Lower leg skin (tissue), 4 donors: ENCODE data around the gene HOXB7. TPM values are rescaled to one million over a fixed set of nuclear protein-coding genes. Genes with fewer than 3 reads are reported as not detected.

Source experiments
- DNase-seq, 2 donors: peaks; one replicate each; pipeline ENCODE4 v3.0.0-alpha.2; 2019; ENCODE audit warnings: low spot score in 2 of 2
- H3K4me3 ChIP-seq: fragments of 200-600 bp; sonication (generic); 2 replicates; pipeline ENCODE4 v1.5.1; 2017; ENCODE audit warnings: mild to moderate bottlenecking, low read depth; ENCODE audit not compliant: poor library complexity, severe bottlenecking
- CTCF ChIP-seq, 3 donors: fragments of 450-650 bp; IDR thresholded peaks; one replicate each; pipeline ENCODE4 v1.5.1; 2016; ENCODE audit warnings: antibody characterized with exemption in 3 of 3, mild to moderate bottlenecking in 3 of 3, moderate library complexity in 2 of 3
- POLR2A ChIP-seq, 2 donors: fragments of 450-650 bp; IDR thresholded peaks; one replicate each; pipeline ENCODE4 v1.6.1; 2016 to 2017; ENCODE audit warnings: antibody characterized with exemption in 2 of 2, mild to moderate bottlenecking in 1 of 2, moderate library complexity in 1 of 2
- WGBS, 2 donors: methylation state at CpG; one replicate each; pipeline ENCODE4 v1.1.5; 2018; 5-methylcytosine and 5-hydroxymethylcytosine counted together
- intact Hi-C: fragments of 100-400 bp; cut with DNase I; formaldehyde crosslinking; loops from one replicate; pipeline ENCODE4 v1.15.0; 2023; ENCODE audit warnings: low total_unique reads
- total RNA-seq, 4 donors: library from RNA; depleted of rRNA; stranded (reverse); fragments of >200 nt; gene quantifications; one replicate each; pipeline ENCODE4 v1.1.0, GENCODE V29; 2016

Gene HOXB7
- total RNA-seq, 4 donors from 2014 or later = 1.3 to 11.5 (median 5.3) TPM

DNA sequence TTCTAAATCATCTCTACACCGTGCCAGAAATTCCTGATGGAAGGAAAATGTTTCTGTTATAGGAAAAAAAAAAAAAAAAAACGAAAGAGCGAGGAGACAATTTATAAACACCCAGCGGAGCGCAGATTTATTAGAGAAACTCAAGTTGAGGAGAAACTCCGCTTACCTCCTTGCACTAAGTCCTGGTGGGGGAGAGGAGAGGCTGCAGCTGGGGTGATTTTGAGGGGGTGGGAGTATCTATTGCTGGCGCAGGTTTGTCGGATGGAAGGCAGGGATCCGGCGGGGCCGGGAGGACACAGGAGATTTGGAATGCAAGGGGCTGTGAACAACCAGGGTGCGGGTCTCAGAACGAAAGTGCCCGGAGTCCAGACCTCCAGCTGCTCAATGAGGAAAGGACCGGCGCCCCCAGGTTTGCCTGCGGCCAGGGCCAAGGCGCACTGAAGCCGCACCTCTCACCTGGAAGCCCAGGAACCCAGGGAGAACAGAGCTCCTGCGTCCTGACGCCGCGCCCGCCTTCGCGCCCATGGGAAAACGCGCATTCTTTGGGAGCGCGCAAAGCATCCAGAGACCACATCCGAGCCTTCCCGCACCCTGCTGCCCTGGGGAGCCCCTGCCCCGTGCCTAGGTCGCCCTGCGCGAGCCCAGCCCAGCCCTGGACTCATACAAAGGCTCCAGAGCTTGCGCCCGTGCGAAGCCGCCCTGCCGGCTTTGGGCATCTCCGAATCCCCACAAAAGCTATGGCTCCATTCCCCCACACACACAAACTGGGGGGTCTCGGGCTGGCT is 6.8 kb upstream of the HOXB7 start:
- 15 to 20% methylated on average over 28 to 43 of the region's 43 CpGs for WGBS, 2 donors
- H3K4me3 ChIP-seq = no peak overlapping the region
- intact Hi-C loops = no loop called here
- TF ChIP-seq CTCF (IDR thresholded peaks at IDR 0.05) (no peak), POLR2A (IDR thresholded peaks at IDR 0.05) (no peak)
- DNase-seq = no peak

DNA sequence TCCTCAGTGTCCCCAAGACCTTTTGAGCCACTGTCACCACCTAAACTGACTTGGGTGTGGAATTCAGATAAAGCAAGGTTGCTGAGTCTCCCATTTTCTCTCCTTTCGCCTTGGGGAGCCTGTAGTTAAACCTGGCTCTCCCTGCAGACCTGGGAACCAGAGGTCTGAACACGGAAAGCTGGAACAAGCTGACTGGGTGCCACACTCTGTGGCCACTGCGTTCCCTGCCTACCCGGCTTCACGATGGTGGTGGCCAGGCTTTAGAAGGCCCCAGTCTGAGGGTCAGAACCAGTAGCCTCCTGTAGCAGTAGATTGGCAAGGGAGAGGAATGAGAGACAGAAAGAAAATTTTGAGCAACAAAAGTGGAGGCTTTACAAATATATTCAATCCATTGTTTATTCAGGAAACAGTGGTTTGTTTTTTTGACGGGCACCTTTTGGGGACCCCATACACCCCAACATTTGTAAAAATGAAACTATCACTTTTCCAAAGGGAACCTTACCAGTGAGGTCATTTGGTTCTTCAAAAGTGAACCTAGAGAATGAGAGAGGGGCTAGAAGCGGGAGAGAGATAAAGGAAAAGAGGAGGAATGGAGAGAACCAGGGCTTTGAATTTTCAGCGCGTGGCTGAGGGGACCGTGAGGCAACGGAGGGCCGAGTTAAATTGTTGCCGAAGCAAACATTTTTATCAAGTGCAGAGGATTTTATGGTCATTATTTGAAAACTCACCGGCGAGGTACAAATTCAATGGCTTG is 6.1 kb upstream of the HOXB7 start:
- no peak for TF ChIP-seq POLR2A (IDR thresholded peaks at IDR 0.05)
- H3K4me3 ChIP-seq = no peak overlapping the region
- DNase-seq = no peak
- intact Hi-C loops = no loop called here
- 40 to 41% methylated on average over 15 of the region's 15 CpGs for WGBS, 2 donors

GRCh38 chr17:48615963-48616716 is 5.3 kb upstream of the HOXB7 start:
- H3K4me3 ChIP-seq = no peak overlapping the region
- no peak for DNase-seq
- WGBS, 2 donors = 38 to 50% methylated on average over 17 of the region's 17 CpGs
- TF ChIP-seq POLR2A (IDR thresholded peaks at IDR 0.05) (no peak), CTCF (IDR thresholded peaks at IDR 0.05) (no peak)
- intact Hi-C loops = no loop called here

GRCh38 chr17:48615047-48615962 is 4.5 kb upstream of the HOXB7 start, which contains the start of gene HOXB8:
HOXB8 (minus strand) TSS chr17:48615292; CDS start chr17:48614704, 588 bp downstream.
- no peak within 1 kb of the TSS for H3K4me3 ChIP-seq
- WGBS, 2 donors = 24 to 27% methylated on average over 41 of the region's 41 CpGs
- intact Hi-C loops = no loop called here
- no peak for DNase-seq
- TF ChIP-seq POLR2A (IDR thresholded peaks at IDR 0.05) (no peak), CTCF (IDR thresholded peaks at IDR 0.05) (no peak)

DNA sequence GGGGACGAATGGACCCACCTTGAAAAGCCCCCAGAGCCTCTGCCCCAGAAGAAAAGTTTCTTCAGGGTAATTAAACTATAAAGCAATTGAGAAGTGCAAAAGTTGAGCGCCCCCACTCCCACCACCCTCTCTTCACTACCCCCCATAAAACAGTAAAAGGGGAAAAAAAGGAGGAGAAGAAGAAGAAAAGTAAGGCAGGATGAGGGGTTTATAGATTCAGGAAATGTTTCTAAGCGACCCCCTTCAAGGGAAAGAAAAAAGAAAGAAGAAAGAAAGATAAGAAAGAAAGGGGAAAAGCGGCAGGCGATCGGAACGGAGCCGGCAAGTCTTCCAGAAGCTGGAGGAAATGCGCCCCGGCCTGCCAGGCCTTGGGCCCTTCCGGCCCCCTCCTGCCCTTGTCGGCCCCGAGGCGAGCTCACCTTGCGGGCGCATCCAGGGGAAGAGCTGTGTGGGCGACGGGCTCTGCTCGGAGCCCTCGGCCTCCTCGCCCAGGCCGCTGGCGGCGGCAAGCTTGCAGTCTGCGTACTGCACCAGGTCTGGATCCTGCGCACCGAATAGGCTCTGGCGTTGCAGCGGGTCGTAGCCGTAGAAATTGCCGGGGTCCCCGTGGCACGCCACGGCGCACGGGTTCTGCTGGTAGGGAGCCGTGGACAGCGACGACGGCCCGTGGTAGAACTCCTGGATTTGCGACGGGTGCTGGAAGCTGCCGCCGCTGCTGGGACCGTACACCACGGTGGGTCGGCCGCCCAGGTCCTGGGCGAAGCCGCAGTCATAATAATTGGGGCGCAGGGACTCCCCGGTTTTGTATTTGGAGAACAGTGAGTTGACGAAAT is 3.3 kb upstream of the HOXB7 start:
- DNase-seq = no peak
- 4 to 13% methylated on average over 40 to 48 of the region's 55 CpGs for WGBS, 2 donors
- H3K4me3 ChIP-seq = no peak overlapping the region
- no peak for TF ChIP-seq POLR2A (IDR thresholded peaks at IDR 0.05)
- no peak for TF ChIP-seq CTCF (IDR thresholded peaks at IDR 0.05)
- intact Hi-C loops = no loop called here
